Fibroblast of lung (primary cell): ENCODE measurements around the gene ZDHHC20.

Experiments used
- EZH2 ChIP-seq: IDR thresholded peaks from 2 replicates; pipeline ENCODE4 v1.5.1; 2012; ENCODE audit warnings: low read length, control low read depth, mild to moderate bottlenecking; ENCODE audit errors: missing control alignments
- TF ChIP-seq, protein P1 (sequence below), 2 donors: IDR thresholded peaks in 1 of 2; conservative IDR thresholded peaks in 1 of 2; 1 replicate in 1 of 2; 2 replicates in 1 of 2; pipeline ENCODE4 v1.5.1; 2011 to 2012; ENCODE audit warnings: low read length in 2 of 2, control low read depth in 1 of 2, inconsistent platforms in 1 of 2, low read depth in 1 of 2, mild to moderate bottlenecking in 1 of 2

DNA sequence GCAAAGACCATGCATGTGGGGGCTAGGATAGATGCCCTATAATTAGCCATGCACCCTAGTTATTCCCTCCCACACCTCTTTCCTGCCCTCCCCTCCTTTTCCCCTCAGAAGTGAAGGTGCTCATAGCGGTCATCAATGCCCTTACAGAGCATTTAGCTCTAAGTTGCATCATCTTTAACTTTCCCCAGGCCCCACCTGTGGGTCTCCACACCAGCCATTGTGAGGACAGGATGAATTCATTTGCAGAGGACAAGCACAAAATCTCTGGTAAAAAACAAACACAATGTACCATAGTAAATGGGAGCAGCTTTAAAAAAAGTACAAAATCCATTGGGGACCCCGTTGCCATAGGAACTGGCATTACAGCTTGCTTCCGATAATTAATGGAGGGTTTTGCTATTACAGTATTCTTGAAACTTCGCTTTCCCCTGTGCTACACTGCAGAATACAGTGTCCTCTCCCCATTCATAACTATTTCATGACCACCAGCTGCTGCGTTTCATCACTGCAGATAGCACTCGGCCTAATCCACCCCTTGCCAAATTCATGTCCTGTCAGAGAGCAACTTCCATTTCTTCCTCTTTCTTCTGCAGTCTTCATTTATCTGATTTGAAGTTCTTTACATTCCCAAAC, 110.5 kb downstream of the ZDHHC20 start:
- TF ChIP-seq, protein P1, sequence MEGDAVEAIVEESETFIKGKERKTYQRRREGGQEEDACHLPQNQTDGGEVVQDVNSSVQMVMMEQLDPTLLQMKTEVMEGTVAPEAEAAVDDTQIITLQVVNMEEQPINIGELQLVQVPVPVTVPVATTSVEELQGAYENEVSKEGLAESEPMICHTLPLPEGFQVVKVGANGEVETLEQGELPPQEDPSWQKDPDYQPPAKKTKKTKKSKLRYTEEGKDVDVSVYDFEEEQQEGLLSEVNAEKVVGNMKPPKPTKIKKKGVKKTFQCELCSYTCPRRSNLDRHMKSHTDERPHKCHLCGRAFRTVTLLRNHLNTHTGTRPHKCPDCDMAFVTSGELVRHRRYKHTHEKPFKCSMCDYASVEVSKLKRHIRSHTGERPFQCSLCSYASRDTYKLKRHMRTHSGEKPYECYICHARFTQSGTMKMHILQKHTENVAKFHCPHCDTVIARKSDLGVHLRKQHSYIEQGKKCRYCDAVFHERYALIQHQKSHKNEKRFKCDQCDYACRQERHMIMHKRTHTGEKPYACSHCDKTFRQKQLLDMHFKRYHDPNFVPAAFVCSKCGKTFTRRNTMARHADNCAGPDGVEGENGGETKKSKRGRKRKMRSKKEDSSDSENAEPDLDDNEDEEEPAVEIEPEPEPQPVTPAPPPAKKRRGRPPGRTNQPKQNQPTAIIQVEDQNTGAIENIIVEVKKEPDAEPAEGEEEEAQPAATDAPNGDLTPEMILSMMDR (conservative IDR thresholded peaks at IDR 0.05 in 1 of 2, IDR thresholded peaks at IDR 0.05 in 1 of 2; ENCODE audit: low read depth in 1 of 2, low read length in 2 of 2), result no peak
- TF ChIP-seq EZH2, result no peak
